Right hindlimb (tissue), 1 donor: ENCODE measurements around the gene NR2F1.
A peak's percentile ranks its signal among the peaks of the same experiment; 100 is the strongest.

Source experiments
- DNase-seq: peaks from one replicate; pipeline ENCODE4 v3.0.0-alpha.2; 2018

Gene NR2F1

GRCh38 chr5:93577854-93578812 is 4.9 kb upstream of the NR2F1 start:
- no peak for DNase-seq

DNA sequence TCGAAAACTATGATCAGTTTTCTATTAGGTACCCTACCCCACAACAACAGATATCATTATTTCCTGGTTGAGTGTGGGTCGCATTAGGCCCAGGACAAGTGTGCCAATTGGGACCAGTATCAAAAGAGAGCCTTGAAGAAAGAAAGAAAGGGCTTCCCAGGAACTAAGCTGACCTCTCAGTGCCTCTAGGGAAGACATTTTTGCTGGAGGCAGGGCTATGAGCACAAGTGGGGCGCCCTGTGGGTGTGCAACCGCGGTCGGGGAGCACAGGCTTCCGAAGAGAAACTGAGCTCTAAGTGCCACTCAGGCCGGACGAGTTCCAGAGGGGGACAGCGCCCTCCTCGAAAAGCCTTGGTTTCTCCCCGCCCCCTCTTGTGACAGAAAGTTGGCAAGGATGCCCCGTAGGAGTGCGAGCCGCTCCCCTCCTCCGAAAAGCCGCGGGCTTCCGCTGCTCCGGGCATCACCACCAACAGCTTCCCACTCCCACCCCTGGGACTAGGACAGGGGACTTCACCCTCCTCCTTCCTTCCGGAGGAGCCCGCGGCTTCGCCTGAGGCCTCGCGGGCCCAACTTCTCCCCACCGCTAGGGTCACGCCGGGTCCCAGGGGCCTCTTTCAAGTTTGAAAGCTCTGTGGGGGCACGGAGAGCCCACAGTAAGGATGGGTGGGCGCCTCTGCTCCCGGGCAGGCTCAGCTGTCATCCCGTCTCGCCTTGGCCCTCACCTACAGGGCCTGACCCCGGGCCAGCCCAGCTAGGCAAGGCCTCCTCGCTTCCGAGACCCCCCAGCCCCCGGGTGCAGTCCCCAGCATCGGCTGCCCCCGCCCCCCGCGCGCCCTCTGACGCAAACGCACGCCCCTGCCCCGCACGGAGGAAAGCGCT is 4.0 kb upstream of the NR2F1 start:
- peak; percentile 55 for DNase-seq

DNA sequence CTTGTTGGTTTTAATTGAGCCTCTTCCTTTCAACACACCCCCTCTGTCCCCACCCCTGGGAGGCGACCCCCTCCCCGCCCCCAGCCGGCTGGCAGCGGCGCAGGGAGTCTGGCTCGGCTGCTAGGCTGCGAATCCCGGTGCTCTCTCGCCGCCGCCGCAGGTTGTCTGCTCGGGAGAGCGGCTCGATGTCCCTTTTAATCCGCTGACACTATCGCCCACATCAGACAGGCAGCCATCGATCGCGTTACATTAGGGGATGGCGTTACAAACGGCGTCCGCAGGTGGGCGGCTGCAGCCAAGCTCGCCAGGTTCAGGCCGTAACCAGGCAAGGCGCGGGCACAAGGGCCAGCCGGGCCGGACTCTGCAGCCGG is 3.3 kb upstream of the NR2F1 start:
- peak; percentile 56 for DNase-seq

- peak; percentile 59 for DNase-seq
Observed at GRCh38 chr5:93580063-93580926, 2.7 kb upstream of the NR2F1 start.

- DNase-seq: no peak
Observed at GRCh38 chr5:93580927-93581445, 2.0 kb upstream of the NR2F1 start, which contains the start of gene NR2F1-AS1. TSS of gene NR2F1-AS1 (minus strand) at chr5:93581219.

DNA sequence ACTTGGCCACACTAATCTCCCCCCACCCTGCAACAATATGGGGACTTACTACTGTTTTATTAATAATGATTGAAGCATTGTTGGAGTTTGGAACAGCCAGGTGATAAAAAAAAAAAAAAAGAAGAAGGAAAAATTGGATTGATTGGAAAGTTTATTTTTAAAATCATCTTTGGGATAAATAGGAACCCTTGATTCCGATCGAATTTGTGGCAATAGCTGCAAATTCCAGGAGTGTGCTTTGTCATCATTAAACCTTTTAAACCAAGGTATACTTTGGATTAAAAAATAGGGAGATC is 907 bp upstream of the NR2F1 start:
- no peak for DNase-seq

- no peak for DNase-seq
Observed at GRCh38 chr5:93583439-93583767, 381 bp downstream of the NR2F1 start.

- peak; percentile 66 for DNase-seq
Observed at GRCh38 chr5:93583768-93584595, 960 bp downstream of the NR2F1 start.

- no peak for DNase-seq
Observed at GRCh38 chr5:93584596-93585040, 1.6 kb downstream of the NR2F1 start.

GRCh38 chr5:93585041-93585766 is 2.2 kb downstream of the NR2F1 start:
- peak; percentile 55 for DNase-seq

DNA sequence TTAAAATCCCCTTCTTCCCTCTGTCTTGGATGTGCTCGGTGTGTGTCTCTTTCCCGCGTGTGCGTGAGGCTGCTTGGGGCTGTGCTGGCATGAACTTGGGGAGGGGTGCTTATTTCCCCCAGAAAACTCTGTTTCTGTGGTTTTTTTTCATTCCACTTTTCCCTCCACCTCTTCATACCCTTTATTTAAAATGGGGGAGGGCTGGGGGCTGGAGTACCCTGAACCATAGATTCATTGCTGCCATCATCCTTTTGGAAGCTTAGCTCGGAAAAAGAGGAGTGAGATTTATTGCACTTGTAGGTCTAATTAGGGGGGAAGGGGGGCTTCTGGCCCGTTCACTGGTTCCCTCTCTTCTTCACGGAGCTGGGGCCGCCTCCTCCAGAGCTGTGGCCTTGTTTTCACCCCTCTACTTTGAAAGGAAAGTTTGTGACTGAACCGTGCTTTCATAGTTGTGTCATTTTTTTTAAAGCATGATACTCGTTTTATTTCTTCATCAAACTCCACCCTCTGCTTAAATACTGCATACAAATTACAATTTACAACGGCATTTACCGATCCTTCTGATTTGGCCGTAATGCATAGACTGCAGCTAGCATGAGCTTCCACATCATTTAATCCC is 2.9 kb downstream of the NR2F1 start:
- DNase-seq: no peak

DNA sequence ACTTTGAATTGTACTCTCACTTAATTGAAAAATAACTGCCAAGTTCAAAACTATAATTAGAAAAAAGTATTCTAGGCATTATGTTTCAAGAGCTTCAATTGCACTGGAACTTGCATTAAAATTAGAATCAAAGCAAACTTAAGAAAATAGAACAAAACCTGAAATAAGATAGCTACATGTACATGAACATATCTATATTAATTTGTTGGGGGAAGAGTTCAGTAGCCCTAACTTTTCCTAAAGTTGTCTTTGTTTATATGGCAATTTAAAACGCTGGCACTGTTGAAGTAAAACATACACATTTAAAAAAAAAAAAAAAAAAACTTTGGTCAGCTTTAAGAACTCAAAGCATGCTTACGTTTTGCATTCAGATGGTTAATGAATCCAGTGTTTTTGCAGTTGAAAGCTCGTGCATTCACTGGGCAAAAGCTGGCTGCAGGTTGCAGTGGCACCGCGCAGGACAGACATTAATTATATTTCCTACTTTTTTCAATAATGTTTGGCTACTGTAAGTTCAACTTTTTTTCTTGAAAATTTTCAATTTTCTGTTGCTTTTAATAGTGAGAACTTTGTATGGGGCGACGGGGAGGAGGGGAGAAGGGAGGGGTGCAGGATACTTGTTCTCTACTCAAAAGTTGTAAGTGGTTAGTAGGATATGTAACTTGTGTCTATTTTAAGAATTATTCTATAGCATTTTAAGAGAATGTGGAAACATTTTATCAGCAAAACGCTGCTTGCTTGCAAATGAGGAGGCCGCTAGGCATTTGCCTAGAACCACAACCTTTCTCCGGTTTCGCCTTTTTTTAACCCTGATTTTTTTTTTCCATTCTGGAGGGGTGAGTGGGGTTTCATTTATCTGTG is 3.9 kb downstream of the NR2F1 start:
- no peak for DNase-seq

- DNase-seq: no peak
Observed at GRCh38 chr5:93587597-93588351, 4.8 kb downstream of the NR2F1 start.

- no peak for DNase-seq
Observed at GRCh38 chr5:93588352-93589151, 5.5 kb downstream of the NR2F1 start.

DNA sequence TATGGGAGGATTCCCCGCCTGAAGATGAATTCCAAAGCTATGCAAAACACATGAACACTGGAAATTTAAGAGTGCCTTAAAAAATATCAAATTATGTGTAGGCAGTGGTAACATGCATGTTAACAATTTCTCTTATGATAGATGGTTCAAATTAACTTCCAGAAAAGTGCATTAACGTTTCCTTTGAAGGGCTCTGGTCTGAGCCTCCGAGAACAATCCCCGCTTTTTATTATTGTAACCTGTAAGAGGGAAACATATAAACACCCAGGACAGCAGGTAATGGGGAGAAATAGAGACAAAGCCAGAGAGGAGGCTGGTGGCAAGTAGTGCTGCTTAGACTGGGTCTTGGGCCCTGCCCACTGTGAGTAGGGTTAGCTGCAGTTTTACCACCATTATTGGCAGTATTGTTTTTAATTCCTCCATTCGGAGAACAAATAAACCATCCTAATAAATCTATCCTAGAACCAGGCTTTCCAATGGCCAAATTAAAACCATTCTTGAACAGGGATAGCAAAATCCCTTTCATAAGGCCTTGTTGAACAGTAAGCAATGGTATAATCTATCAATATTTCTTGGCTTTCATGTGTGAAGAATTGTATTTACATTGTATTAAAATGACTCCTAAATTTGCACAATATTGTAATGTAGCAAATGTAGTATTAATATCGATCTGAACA is 6.3 kb downstream of the NR2F1 start:
- DNase-seq: no peak

- DNase-seq: no peak
Observed at GRCh38 chr5:93589829-93590215, 6.8 kb downstream of the NR2F1 start.

GRCh38 chr5:93590493-93590892 is 7.5 kb downstream of the NR2F1 start:
- DNase-seq: no peak
